Keratinocyte (primary cell): ENCODE data around the gene SEMA3F. TPM values are rescaled to one million over a fixed set of nuclear protein-coding genes. Genes with fewer than 3 reads are reported as not detected.

ENCODE experiments used
- DNase-seq: peaks from one replicate; pipeline ENCODE4 v3.0.0-alpha.2; 2011; ENCODE audit warnings: low read depth, missing footprints, low spot score
- FAIRE-seq: peaks from 2 replicates; lab custom pipeline; 2011; peaks lifted over from hg19 to GRCh38; lab: Jason Lieb, UNC
- H2AFZ ChIP-seq: 2 replicates; pipeline ENCODE4 v1.6.0; 2012; ENCODE audit warnings: low read length, control low read depth, inconsistent platforms; ENCODE audit not compliant: control insufficient read depth
- H3K27ac ChIP-seq: 2 replicates; pipeline ENCODE4 v1.5.1; 2011; ENCODE audit warnings: low read length; ENCODE audit not compliant: control insufficient read depth, insufficient read depth
- H3K27me3 ChIP-seq: 3 replicates; pipeline ENCODE4 v1.6.0; 2011; ENCODE audit warnings: low read length; ENCODE audit not compliant: control insufficient read depth, insufficient read depth; ENCODE audit errors: extremely low read depth
- H3K36me3 ChIP-seq, 2 experiments: 2 replicates in 1 of 2; 3 replicates in 1 of 2; pipeline ENCODE4 v1.5.1; 2011; ENCODE audit warnings: low read length in 2 of 2, mild to moderate bottlenecking in 1 of 2; ENCODE audit not compliant: control insufficient read depth in 2 of 2, insufficient read depth in 2 of 2; ENCODE audit errors: extremely low read depth in 1 of 2
- H3K4me1 ChIP-seq: 3 replicates; pipeline ENCODE4 v1.5.1; 2011; ENCODE audit warnings: low read length; ENCODE audit not compliant: control insufficient read depth, insufficient read depth; ENCODE audit errors: extremely low read depth
- H3K4me2 ChIP-seq: 3 replicates; pipeline ENCODE4 v1.6.0; 2011; ENCODE audit warnings: low read depth, low read length; ENCODE audit not compliant: control insufficient read depth, insufficient read depth; ENCODE audit errors: extremely low read depth
- H3K4me3 ChIP-seq, 3 experiments: fragments of 200-600 bp in 1 of 3; sonication (generic) in 1 of 3; 2 replicates in 2 of 3; 3 replicates in 1 of 3; pipeline ENCODE4 v1.5.1; 2011 to 2016; ENCODE audit warnings: low read length in 3 of 3, mild to moderate bottlenecking in 3 of 3, control low read depth in 2 of 3, inconsistent platforms in 1 of 3, low read depth in 1 of 3, mixed read lengths in 1 of 3, mixed run types in 1 of 3, moderate library complexity in 1 of 3; ENCODE audit not compliant: control insufficient read depth in 2 of 3, insufficient read depth in 2 of 3; ENCODE audit errors: extremely low read depth in 1 of 3
- H3K79me2 ChIP-seq: 2 replicates; pipeline ENCODE4 v1.6.0; 2012; ENCODE audit warnings: low read length; ENCODE audit not compliant: control insufficient read depth, insufficient read depth
- H3K9ac ChIP-seq: 3 replicates; pipeline ENCODE4 v1.6.0; 2011; ENCODE audit warnings: low read length; ENCODE audit not compliant: control insufficient read depth, insufficient read depth; ENCODE audit errors: extremely low read depth
- H3K9me1 ChIP-seq: 3 replicates; pipeline ENCODE4 v1.6.0; 2011; ENCODE audit warnings: low read length; ENCODE audit not compliant: control insufficient read depth, insufficient read depth; ENCODE audit errors: extremely low read depth
- H3K9me3 ChIP-seq: 2 replicates; pipeline ENCODE4 v1.5.1; 2012; ENCODE audit warnings: low read depth, low read length; ENCODE audit not compliant: control insufficient read depth
- H4K20me1 ChIP-seq: 3 replicates; pipeline ENCODE4 v1.6.0; 2011; ENCODE audit warnings: low read length; ENCODE audit not compliant: control insufficient read depth, insufficient read depth; ENCODE audit errors: extremely low read depth
- CTCF ChIP-seq, 3 experiments: IDR thresholded peaks in 1 of 3; conservative IDR thresholded peaks in 1 of 3; optimal IDR thresholded peaks in 1 of 3; 2 replicates in 2 of 3; 3 replicates in 1 of 3; pipeline versions ENCODE3 to v1.5.1; 2011; ENCODE audit warnings: low read length in 3 of 3, mild to moderate bottlenecking in 3 of 3, moderate library complexity in 2 of 3, control low read depth in 1 of 3, inconsistent platforms in 1 of 3; ENCODE audit not compliant: insufficient read depth in 2 of 3; ENCODE audit errors: extremely low read depth in 1 of 3
- EZH2 ChIP-seq: IDR thresholded peaks from one replicate; pipeline ENCODE4 v1.6.1; 2012; ENCODE audit warnings: inconsistent platforms, mild to moderate bottlenecking, low read length, moderate library complexity
- dilution Hi-C: fragments of 300-500 bp; cut with MboI; formaldehyde crosslinking; loops from one replicate; pipeline ENCODE4 v1.7.0; 2020; ENCODE audit warnings: low sequenced_read_pairs; ENCODE audit not compliant: extremely low pct_ligation_motif_present
- polyA plus RNA-seq, 5 experiments: library from polyadenylated mRNA; depleted of rRNA in 3 of 5; stranded (reverse) in 3 of 5; stranded (forward) in 1 of 5; unstranded in 1 of 5; fragments of >200 nt; gene quantifications; 1 replicate in 1 of 5; 2 replicates in 3 of 5; 3 replicates in 1 of 5; pipeline versions ENCODE4 v1.2.1 to v1.2.3, GENCODE V29; 2011 to 2012; ENCODE audit warnings: missing spikeins in 2 of 5, low read depth in 1 of 5, low replicate concordance in 1 of 5

The SEMA3F gene
- polyA plus RNA-seq, 1 donor (not counting 4 experiments of a cell fraction or from before 2014, with no cell fraction given) = 72.8 TPM

GRCh38 chr3:50185230-50185629 lies 30.1 kb downstream of the SEMA3F start:
- FAIRE-seq (no peak), DNase-seq (no peak)
- no peak overlapping the region for H3K4me3 ChIP-seq
- peaks cover 11% of the 10 kb centered on the region for H4K20me1 ChIP-seq
- no peaks in the 10 kb centered on the region for H3K27me3 ChIP-seq
- H3K9me1 ChIP-seq = no peaks in the 10 kb centered on the region
- no peaks in the 10 kb centered on the region for H3K4me1 ChIP-seq
- TF ChIP-seq EZH2 = no peak
- no peak for TF ChIP-seq CTCF (optimal IDR thresholded peaks at IDR 0.05 in 1 of 3, IDR thresholded peaks at IDR 0.05 in 1 of 3, conservative IDR thresholded peaks at IDR 0.05 in 1 of 3; ENCODE audit: extremely low read depth in 1 of 3, insufficient read depth in 2 of 3, low read length in 3 of 3)
- H2AFZ ChIP-seq = no peak overlapping the region
- no peak overlapping the region for H3K9ac ChIP-seq
- H3K36me3 ChIP-seq = peaks cover 53 to 57% of the 10 kb centered on the region in 2 experiments
- H3K4me2 ChIP-seq = no peak overlapping the region
- no peaks in the 10 kb centered on the region for H3K9me3 ChIP-seq
- dilution Hi-C loops = no loop called here
- H3K27ac ChIP-seq = no peak overlapping the region
- H3K79me2 ChIP-seq = no peaks in the 10 kb centered on the region

GRCh38 chr3:50186096-50186495 lies 31.0 kb downstream of the SEMA3F start:
- no peak for FAIRE-seq
- H2AFZ ChIP-seq = no peak overlapping the region
- H3K27me3 ChIP-seq = no peaks in the 10 kb centered on the region
- H3K4me2 ChIP-seq = no peak overlapping the region
- H3K4me1 ChIP-seq = no peaks in the 10 kb centered on the region
- H3K27ac ChIP-seq = no peak overlapping the region
- no peak overlapping the region for H3K4me3 ChIP-seq
- dilution Hi-C loops = no loop called here
- no peaks in the 10 kb centered on the region for H3K79me2 ChIP-seq
- no peaks in the 10 kb centered on the region for H3K9me1 ChIP-seq
- no peak for DNase-seq
- H4K20me1 ChIP-seq = peaks cover 11% of the 10 kb centered on the region
- no peaks in the 10 kb centered on the region for H3K9me3 ChIP-seq
- no peak overlapping the region for H3K9ac ChIP-seq
- no peak for TF ChIP-seq CTCF (optimal IDR thresholded peaks at IDR 0.05 in 1 of 3, IDR thresholded peaks at IDR 0.05 in 1 of 3, conservative IDR thresholded peaks at IDR 0.05 in 1 of 3; ENCODE audit: extremely low read depth in 1 of 3, insufficient read depth in 2 of 3, low read length in 3 of 3)
- no peak for TF ChIP-seq EZH2
- H3K36me3 ChIP-seq = peaks cover 51 to 55% of the 10 kb centered on the region in 2 experiments
